ENCODE data around the gene TNRC18. TPM values are rescaled to one million over a fixed set of nuclear protein-coding genes. Genes with fewer than 3 reads are reported as not detected.

Gene TNRC18
- total and polyA plus RNA-seq, 7 donors: 5.9 to 27.9 (median 18.5) TPM

DNA sequence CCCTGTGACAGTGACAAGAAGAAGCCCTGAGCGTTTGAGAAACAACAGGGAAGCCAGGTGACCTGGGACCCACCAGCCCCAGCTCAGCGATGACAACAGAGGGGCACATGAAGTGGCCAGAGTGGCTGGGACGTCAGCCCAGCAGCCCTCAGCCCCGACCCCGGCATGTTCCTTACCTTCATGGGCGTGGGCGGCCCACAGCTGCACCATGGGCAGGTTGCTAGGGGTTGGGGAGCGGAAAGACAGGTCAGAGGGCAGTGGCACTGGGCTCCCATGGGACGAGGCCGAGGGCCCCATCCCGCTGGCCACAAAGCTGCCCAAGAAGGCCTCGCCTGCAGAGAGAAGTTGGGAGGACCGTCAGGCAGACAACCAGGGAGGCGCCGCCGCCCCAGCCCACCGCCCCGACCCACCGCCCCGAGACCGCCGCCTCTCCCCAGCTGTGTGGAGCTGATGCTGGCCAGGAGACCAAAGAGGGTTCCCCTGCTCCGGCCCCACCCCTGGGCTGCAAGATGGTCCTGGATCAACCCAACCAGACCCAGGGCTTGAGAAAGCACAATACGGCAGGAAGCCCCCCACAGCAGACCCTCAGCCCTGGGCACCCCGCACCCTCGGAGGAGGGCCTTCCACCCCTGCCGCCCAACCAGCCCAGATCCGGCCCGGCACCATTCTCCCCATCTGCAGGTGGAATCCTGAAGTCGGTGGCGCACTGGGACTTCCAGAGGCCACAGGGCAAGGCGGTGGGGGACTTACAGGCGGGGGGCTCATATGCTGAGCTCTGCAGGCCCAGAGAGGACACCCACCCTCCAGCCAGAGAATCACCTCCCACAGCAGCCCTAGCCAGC lies 29.1 kb downstream of the TNRC18 start:
- Histone ChIP-seq H3K27ac (no peak overlapping the region), H3K4me3 (no peak overlapping the region), H3K27me3 (ENCODE audit: insufficient read depth in 3 of 3, low read length in 2 of 3) (no peaks in the 10 kb centered on the region), H3K9me3 (no peaks in the 10 kb centered on the region), H3K36me3 (ENCODE audit: insufficient read depth in 1 of 2, low read depth in 1 of 2) (peaks cover 0 to 44% of the 10 kb centered on the region in 2 donors), H3K4me1 (peaks cover 9% of the 10 kb centered on the region)
- DNase-seq: no peak
- 87 to 90% (median 88%) methylated on average over 33 of the region's 33 CpGs for WGBS, 3 donors
- ATAC-seq: no peak
- intact Hi-C loops (cut with DNase I): loop anchor here in 1 of 2 donors (5.0 kb wide), 1 partner anchor 58 kb away; no protein-coding TSS in a partner anchor
- TF ChIP-seq, protein P1, sequence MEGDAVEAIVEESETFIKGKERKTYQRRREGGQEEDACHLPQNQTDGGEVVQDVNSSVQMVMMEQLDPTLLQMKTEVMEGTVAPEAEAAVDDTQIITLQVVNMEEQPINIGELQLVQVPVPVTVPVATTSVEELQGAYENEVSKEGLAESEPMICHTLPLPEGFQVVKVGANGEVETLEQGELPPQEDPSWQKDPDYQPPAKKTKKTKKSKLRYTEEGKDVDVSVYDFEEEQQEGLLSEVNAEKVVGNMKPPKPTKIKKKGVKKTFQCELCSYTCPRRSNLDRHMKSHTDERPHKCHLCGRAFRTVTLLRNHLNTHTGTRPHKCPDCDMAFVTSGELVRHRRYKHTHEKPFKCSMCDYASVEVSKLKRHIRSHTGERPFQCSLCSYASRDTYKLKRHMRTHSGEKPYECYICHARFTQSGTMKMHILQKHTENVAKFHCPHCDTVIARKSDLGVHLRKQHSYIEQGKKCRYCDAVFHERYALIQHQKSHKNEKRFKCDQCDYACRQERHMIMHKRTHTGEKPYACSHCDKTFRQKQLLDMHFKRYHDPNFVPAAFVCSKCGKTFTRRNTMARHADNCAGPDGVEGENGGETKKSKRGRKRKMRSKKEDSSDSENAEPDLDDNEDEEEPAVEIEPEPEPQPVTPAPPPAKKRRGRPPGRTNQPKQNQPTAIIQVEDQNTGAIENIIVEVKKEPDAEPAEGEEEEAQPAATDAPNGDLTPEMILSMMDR (IDR thresholded peaks at IDR 0.05): no peak

DNA sequence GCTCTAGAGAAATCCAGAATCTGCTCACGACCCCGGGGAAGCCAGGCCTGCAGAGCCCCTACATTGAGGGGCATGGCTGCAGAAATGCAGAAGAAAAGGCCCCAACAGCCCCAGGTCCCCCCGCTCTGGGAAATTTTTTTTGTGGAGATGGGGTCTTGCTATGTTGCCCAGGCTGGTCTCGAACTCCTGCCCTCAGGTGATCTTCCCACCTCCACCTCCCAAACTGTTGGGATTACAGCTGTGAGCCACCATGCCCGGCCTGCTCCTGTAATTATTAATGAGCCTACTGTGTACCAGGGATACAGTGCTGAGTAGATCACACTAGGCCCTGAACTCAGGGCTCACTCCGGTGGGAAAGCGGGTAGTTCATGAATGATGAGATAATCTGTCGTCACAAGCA lies 29.9 kb downstream of the TNRC18 start:
- WGBS, 3 donors: 91 to 94% (median 93%) methylated on average over 8 of the region's 8 CpGs
- peaks cover 9% of the 10 kb centered on the region for H3K4me1 ChIP-seq
- TF ChIP-seq, protein P1 (IDR thresholded peaks at IDR 0.05): no peak

DNA sequence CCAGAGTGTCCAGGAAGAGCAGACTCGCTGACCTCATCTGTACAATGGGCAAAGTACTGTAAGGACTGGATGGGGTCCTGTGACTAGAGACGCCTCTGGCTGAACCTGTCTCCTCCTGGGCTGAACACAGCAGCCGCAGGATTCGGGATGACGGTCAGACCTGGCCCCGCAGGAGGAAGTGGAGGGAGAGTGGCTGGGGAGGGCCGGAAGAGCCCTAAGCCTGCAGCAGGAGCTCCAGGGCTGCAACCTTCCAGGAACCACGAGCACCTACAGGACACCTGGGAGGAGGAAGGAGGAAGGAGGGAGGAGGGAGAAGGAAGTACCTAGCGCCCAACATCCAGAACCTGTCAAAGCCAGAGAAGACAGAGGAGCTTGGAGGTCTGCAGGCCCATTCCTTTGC lies 30.3 kb downstream of the TNRC18 start:
- DNase-seq (no peak), ATAC-seq (no peak)
- intact Hi-C loops (cut with DNase I): no loop called here
- TF ChIP-seq, protein P1 (IDR thresholded peaks at IDR 0.05): no peak
- H3K27me3 ChIP-seq (ENCODE audit: insufficient read depth in 3 of 3, low read length in 2 of 3): no peaks in the 10 kb centered on the region
- H3K27ac ChIP-seq: no peak overlapping the region
- H3K4me3 ChIP-seq: no peak overlapping the region
- H3K9me3 ChIP-seq: no peaks in the 10 kb centered on the region
- peaks cover 0 to 54% of the 10 kb centered on the region in 2 donors for H3K36me3 ChIP-seq (ENCODE audit: insufficient read depth in 1 of 2, low read depth in 1 of 2)
- H3K4me1 ChIP-seq: peaks cover 9% of the 10 kb centered on the region
- WGBS, 3 donors: 79 to 87% (median 86%) methylated on average over 9 of the region's 9 CpGs

More for the DNA sequence above, 29.9 kb downstream of the TNRC18 start:
- intact Hi-C loops (cut with DNase I): no loop called here
- ATAC-seq (no peak), DNase-seq (no peak)
- no peak overlapping the region for H3K27ac ChIP-seq
- H3K9me3 ChIP-seq: no peaks in the 10 kb centered on the region
- no peaks in the 10 kb centered on the region for H3K27me3 ChIP-seq (ENCODE audit: insufficient read depth in 3 of 3, low read length in 2 of 3)
- H3K36me3 ChIP-seq (ENCODE audit: insufficient read depth in 1 of 2, low read depth in 1 of 2): peaks cover 0 to 50% of the 10 kb centered on the region in 2 donors
- no peak overlapping the region for H3K4me3 ChIP-seq

DNA sequence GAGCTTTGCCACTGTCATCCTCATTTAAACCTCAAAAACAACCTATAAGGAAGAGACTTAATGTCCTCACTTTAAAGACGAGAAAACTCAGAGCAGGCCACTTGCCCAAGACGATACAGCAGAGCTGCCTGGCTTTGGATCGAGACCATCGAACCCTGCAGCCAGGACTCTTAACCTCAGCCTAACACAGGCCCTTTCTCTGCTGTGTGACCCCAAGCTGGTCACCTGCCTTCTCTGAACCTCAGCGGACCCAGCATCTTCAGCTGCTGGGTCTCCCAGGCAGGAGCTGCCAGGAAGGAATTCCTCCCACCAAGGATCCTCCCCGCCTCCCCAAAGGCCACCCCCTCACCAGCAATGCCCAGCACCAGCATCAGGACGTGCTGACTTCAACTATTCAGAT lies 32.7 kb downstream of the TNRC18 start:
- H3K27me3 ChIP-seq (ENCODE audit: insufficient read depth in 3 of 3, low read length in 2 of 3): no peaks in the 10 kb centered on the region
- peaks cover 0 to 78% of the 10 kb centered on the region in 2 donors for H3K36me3 ChIP-seq (ENCODE audit: insufficient read depth in 1 of 2, low read depth in 1 of 2)
- no peaks in the 10 kb centered on the region for H3K9me3 ChIP-seq
- H3K4me3 ChIP-seq: no peak overlapping the region
- intact Hi-C loops (cut with DNase I): no loop called here
- ATAC-seq (no peak), DNase-seq (no peak)
- H3K27ac ChIP-seq: no peak overlapping the region
- TF ChIP-seq, protein P1 (IDR thresholded peaks at IDR 0.05): no peak
- 88 to 94% (median 90%) methylated on average over 7 of the region's 7 CpGs for WGBS, 3 donors
- H3K4me1 ChIP-seq: no peaks in the 10 kb centered on the region

Data from psoas muscle (tissue), 8 donors.